K562 (cell line): ENCODE measurements around the gene ORAI1. TPM values are rescaled to one million over a fixed set of nuclear protein-coding genes. Genes with fewer than 3 reads are reported as not detected.
A peak's percentile ranks its signal among the peaks of the same experiment; 100 is the strongest.

Source experiments
- ATF7 ChIP-seq: fragments of 450-650 bp; IDR thresholded peaks from 2 replicates; pipeline ENCODE4 v1.7.1; 2014; ENCODE audit warnings: mild to moderate bottlenecking, moderate library complexity
- CHD7 ChIP-seq: fragments of 200-600 bp; sonication (generic); IDR thresholded peaks from one replicate; pipeline ENCODE4 v1.6.1; 2012; ENCODE audit warnings: mild to moderate bottlenecking, low read depth, low read length, inconsistent platforms
- FUS ChIP-seq: fragments of 200-400 bp; formaldehyde crosslinking; optimal IDR thresholded peaks from 2 replicates; pipeline ENCODE3; 2017; ENCODE audit warnings: low read depth, low read length
- KAT8 ChIP-seq: fragments of 450-650 bp; IDR thresholded peaks from 2 replicates; pipeline ENCODE4 v1.6.1; 2016; ENCODE audit warnings: low read depth, mild to moderate bottlenecking
- MEF2A ChIP-seq: IDR thresholded peaks from 2 replicates; pipeline ENCODE4 v1.6.1; 2011; ENCODE audit warnings: low read depth, mild to moderate bottlenecking, low read length, moderate library complexity; ENCODE audit not compliant: control insufficient read depth
- ZNF444 ChIP-seq: fragments of 250-450 bp; sonication (Bioruptor Pico); IDR thresholded peaks from 2 replicates; pipeline ENCODE4 v1.4.0; 2020; ENCODE audit warnings: mild to moderate bottlenecking, moderate library complexity
- polyA plus RNA-seq, 8 experiments: library from polyadenylated mRNA; depleted of rRNA in 4 of 8; stranded (reverse) in 5 of 8; unstranded in 3 of 8; fragments of >200 nt; fragmentation: Nextera tagmentation in 2 of 8; fragmentation: Illumina TruSeq in 1 of 8; extraction: Ambion mirVana in 2 of 8; extraction: Trizol in 1 of 8; gene quantifications; 2 replicates each; pipeline versions ENCODE4 v1.2.1 to v1.2.3, GENCODE V29; 2011 to 2014; ENCODE audit warnings: inconsistent platforms in 1 of 8, missing spikeins in 1 of 8
- total RNA-seq, 7 experiments: library from RNA; depleted of rRNA in 6 of 7; stranded (reverse); fragments of >200 nt in 6 of 7; fragmentation: Illumina TruSeq in 2 of 7; extraction: Trizol in 2 of 7; gene quantifications; 2 replicates each; pipeline versions ENCODE4 v1.2.1 to v1.2.3, GENCODE V29; 2011 to 2021; ENCODE audit warnings: low replicate concordance in 1 of 7
- TF ChIP-seq, protein P1 (sequence below): fragments of 450-650 bp; IDR thresholded peaks from 2 replicates; pipeline ENCODE4 v1.6.1; 2016; ENCODE audit warnings: mild to moderate bottlenecking
- TF ChIP-seq, protein P2 (sequence below): sonication (generic); IDR thresholded peaks from 2 replicates; pipeline ENCODE4 v1.6.1; 2016
- TF ChIP-seq, protein P3 (sequence below): sonication (generic); formaldehyde crosslinking; IDR thresholded peaks from 2 replicates; pipeline ENCODE4 v1.8.0; 2022; ENCODE audit warnings: mild to moderate bottlenecking, missing genetic modification reagents, borderline replicate concordance

Gene ORAI1
- total and polyA plus RNA-seq, 9 of the 15 experiments (the other 6 are each of a cell fraction or from before 2014, with no cell fraction given), result 2.6 to 23.8 (median 9.3) TPM

DNA sequence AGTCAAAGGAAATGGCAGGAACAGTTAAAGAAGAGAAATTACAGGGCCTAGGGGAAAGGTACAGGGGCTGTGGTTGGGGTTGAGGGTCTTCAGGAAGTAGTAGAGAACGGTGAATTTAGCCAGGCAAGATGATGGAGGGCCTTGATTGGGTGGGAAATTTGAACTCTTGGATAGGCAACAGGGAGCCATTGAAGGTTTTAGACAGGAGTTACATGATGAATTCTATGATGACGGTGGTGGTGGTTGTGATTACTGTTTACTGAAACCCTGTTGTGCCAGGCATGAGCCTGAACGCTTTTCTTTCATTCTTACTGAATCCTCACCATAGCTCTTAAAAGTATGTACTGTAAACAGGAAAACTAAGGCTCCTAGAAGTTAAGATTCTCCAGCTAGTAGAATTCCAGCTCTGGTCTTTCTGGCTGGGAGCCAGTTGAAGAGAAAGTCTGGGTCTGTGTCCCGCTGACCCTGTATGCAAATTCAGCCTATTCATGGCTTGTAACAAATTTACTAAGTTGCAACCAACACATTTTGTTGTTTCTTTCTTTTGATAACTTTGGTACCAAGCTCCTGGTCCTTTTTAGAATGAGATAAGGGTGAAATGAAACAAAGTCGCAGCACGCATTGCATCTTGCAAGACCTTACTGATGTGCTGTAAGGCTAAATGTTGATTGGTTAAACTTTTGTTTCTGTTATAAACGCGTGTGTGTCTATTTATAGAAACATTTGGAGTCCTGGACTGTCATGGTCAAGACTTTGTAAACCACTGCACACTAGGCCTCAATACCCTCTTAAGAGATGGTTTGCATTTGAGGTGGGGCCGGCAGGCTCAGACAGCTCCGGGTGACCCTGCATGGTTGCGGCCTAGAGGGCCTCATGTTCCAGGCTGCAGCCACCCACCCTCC, 6.0 kb downstream of the ORAI1 start (continued):
- TF ChIP-seq CHD7 (no peak), FUS (no peak), KAT8 (no peak), MEF2A (peak; percentile 49; the same call in 1 of the 2 replicates), ATF7 (no peak), ZNF444 (no peak)
- TF ChIP-seq, protein P1, sequence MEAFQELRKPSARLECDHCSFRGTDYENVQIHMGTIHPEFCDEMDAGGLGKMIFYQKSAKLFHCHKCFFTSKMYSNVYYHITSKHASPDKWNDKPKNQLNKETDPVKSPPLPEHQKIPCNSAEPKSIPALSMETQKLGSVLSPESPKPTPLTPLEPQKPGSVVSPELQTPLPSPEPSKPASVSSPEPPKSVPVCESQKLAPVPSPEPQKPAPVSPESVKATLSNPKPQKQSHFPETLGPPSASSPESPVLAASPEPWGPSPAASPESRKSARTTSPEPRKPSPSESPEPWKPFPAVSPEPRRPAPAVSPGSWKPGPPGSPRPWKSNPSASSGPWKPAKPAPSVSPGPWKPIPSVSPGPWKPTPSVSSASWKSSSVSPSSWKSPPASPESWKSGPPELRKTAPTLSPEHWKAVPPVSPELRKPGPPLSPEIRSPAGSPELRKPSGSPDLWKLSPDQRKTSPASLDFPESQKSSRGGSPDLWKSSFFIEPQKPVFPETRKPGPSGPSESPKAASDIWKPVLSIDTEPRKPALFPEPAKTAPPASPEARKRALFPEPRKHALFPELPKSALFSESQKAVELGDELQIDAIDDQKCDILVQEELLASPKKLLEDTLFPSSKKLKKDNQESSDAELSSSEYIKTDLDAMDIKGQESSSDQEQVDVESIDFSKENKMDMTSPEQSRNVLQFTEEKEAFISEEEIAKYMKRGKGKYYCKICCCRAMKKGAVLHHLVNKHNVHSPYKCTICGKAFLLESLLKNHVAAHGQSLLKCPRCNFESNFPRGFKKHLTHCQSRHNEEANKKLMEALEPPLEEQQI, result no peak
- TF ChIP-seq, protein P2, sequence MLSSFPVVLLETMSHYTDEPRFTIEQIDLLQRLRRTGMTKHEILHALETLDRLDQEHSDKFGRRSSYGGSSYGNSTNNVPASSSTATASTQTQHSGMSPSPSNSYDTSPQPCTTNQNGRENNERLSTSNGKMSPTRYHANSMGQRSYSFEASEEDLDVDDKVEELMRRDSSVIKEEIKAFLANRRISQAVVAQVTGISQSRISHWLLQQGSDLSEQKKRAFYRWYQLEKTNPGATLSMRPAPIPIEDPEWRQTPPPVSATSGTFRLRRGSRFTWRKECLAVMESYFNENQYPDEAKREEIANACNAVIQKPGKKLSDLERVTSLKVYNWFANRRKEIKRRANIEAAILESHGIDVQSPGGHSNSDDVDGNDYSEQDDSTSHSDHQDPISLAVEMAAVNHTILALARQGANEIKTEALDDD, result 0 out of 2 replicates have a peak, but pooled peaks have one; percentile 21
- TF ChIP-seq, protein P3, sequence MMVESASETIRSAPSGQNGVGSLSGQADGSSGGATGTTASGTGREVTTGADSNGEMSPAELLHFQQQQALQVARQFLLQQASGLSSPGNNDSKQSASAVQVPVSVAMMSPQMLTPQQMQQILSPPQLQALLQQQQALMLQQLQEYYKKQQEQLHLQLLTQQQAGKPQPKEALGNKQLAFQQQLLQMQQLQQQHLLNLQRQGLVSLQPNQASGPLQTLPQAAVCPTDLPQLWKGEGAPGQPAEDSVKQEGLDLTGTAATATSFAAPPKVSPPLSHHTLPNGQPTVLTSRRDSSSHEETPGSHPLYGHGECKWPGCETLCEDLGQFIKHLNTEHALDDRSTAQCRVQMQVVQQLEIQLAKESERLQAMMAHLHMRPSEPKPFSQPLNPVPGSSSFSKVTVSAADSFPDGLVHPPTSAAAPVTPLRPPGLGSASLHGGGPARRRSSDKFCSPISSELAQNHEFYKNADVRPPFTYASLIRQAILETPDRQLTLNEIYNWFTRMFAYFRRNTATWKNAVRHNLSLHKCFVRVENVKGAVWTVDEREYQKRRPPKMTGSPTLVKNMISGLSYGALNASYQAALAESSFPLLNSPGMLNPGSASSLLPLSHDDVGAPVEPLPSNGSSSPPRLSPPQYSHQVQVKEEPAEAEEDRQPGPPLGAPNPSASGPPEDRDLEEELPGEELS (CRISPR knock-in tag), result no peak
